GM18951 (cell line): ENCODE data around the gene PBOV1.
"Not testable (repeated sequence)": the region's sequence is repeated elsewhere in the genome, so short reads cannot be mapped to it uniquely, and the experiment has no call there.

Experiments
- POLR2A ChIP-seq: IDR thresholded peaks from 4 replicates; pipeline ENCODE4 v1.6.1; 2011; ENCODE audit warnings: mild to moderate bottlenecking; ENCODE audit not compliant: insufficient read length, insufficient read depth; ENCODE audit errors: extremely low read depth
- in situ Hi-C: fragments of 300-500 bp; cut with MboI; formaldehyde crosslinking; loops from one replicate; pipeline ENCODE4 v1.12.0; 2022; ENCODE audit warnings: low sequenced_read_pairs, mixed read lengths, inconsistent platforms; ENCODE audit not compliant: unreplicated experiment

PBOV1 gene

GRCh38 chr6:138230221-138230620 is 11.9 kb upstream of the PBOV1 start:
- no peak for TF ChIP-seq POLR2A
- in situ Hi-C loops = no loop called here

GRCh38 chr6:138229663-138230179 is 11.4 kb upstream of the PBOV1 start:
- in situ Hi-C loops = no loop called here
- TF ChIP-seq POLR2A = no peak

- TF ChIP-seq POLR2A = no peak
- in situ Hi-C loops = no loop called here
Measured at GRCh38 chr6:138229072-138229471, 10.8 kb upstream of the PBOV1 start.

- in situ Hi-C loops = no loop called here
- TF ChIP-seq POLR2A = no peak
Measured at GRCh38 chr6:138227316-138227781, 9.1 kb upstream of the PBOV1 start.

- TF ChIP-seq POLR2A = no peak
- in situ Hi-C loops = no loop called here
Measured at GRCh38 chr6:138226700-138227315, 8.5 kb upstream of the PBOV1 start.

GRCh38 chr6:138225953-138226352 is 7.7 kb upstream of the PBOV1 start:
- in situ Hi-C loops = no loop called here
- TF ChIP-seq POLR2A = no peak

- in situ Hi-C loops = no loop called here
- no peak for TF ChIP-seq POLR2A
Measured at GRCh38 chr6:138222901-138223546, 4.7 kb upstream of the PBOV1 start.

GRCh38 chr6:138219901-138220300 is 1.6 kb upstream of the PBOV1 start:
- no peak for TF ChIP-seq POLR2A
- in situ Hi-C loops = no loop called here

GRCh38 chr6:138219398-138219797 is 1.1 kb upstream of the PBOV1 start:
- in situ Hi-C loops = no loop called here
- TF ChIP-seq POLR2A = no peak

- in situ Hi-C loops = no loop called here
- no peak for TF ChIP-seq POLR2A
Measured at GRCh38 chr6:138215093-138215782, 3.1 kb downstream of the PBOV1 start.

- in situ Hi-C loops = not testable (repeated sequence)
Measured at GRCh38 chr6:138212530-138212929, 5.8 kb downstream of the PBOV1 start.

- TF ChIP-seq POLR2A = no peak
- in situ Hi-C loops = no loop called here
Measured at GRCh38 chr6:138211601-138212000, 6.7 kb downstream of the PBOV1 start.

- in situ Hi-C loops = no loop called here
- no peak for TF ChIP-seq POLR2A
Measured at GRCh38 chr6:138211048-138211581, 7.2 kb downstream of the PBOV1 start.
